HepG2 (cell line): ENCODE measurements around the gene SNCAIP.

Source experiments
- GFI1 ChIP-seq: sonication (generic); formaldehyde crosslinking; IDR thresholded peaks from 2 replicates; pipeline ENCODE4 v1.5.0; 2020; ENCODE audit warnings: missing genetic modification reagents, mild to moderate bottlenecking, borderline replicate concordance
- JUNB ChIP-seq: sonication (generic); formaldehyde crosslinking; IDR thresholded peaks from 2 replicates; pipeline ENCODE4 v1.8.0; 2022; ENCODE audit warnings: missing genetic modification reagents, mild to moderate bottlenecking, borderline replicate concordance
- SMAD1 ChIP-seq: sonication (generic); formaldehyde crosslinking; IDR thresholded peaks from 2 replicates; pipeline ENCODE4 v1.4.0; 2020; ENCODE audit warnings: missing genetic modification reagents, low read depth, mild to moderate bottlenecking, borderline replicate concordance
- ZFP82 ChIP-seq: sonication (generic); formaldehyde crosslinking; IDR thresholded peaks from 2 replicates; pipeline ENCODE4 v1.5.1; 2020; ENCODE audit warnings: mild to moderate bottlenecking, missing genetic modification reagents, borderline replicate concordance
- TF ChIP-seq, protein P1 (sequence below): sonication (generic); formaldehyde crosslinking; IDR thresholded peaks from 2 replicates; pipeline ENCODE4 v1.4.0; 2020; ENCODE audit warnings: mild to moderate bottlenecking, missing genetic modification reagents
- TF ChIP-seq, protein P2 (sequence below): sonication (generic); formaldehyde crosslinking; IDR thresholded peaks from 2 replicates; pipeline ENCODE4 v1.8.1; 2023; ENCODE audit warnings: missing genetic modification reagents, inconsistent platforms, borderline replicate concordance

DNA sequence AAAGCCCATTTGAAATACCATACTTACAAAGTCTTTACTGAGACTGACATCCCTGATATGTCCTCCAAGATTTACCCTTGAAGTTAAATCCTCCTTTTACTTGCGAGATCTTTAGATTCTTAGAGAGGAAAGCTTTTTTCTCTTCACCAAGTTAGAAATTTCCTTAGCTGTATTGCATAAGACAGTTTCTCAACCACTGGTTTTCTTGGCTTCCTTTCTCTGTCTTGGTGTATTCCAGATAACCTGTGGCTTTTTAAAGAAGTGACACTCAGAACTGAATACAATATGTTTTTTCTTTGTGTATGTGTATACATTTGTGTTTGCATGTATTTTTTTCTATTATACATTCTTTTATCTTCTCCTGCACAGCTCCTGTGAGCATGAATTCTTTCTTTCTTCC is 65.0 kb downstream of the SNCAIP start:
- TF ChIP-seq SMAD1 (CRISPR knock-in tag) = no peak
- TF ChIP-seq JUNB (CRISPR knock-in tag) = no peak
- no peak for TF ChIP-seq ZFP82 (CRISPR knock-in tag)
- TF ChIP-seq, protein P1, sequence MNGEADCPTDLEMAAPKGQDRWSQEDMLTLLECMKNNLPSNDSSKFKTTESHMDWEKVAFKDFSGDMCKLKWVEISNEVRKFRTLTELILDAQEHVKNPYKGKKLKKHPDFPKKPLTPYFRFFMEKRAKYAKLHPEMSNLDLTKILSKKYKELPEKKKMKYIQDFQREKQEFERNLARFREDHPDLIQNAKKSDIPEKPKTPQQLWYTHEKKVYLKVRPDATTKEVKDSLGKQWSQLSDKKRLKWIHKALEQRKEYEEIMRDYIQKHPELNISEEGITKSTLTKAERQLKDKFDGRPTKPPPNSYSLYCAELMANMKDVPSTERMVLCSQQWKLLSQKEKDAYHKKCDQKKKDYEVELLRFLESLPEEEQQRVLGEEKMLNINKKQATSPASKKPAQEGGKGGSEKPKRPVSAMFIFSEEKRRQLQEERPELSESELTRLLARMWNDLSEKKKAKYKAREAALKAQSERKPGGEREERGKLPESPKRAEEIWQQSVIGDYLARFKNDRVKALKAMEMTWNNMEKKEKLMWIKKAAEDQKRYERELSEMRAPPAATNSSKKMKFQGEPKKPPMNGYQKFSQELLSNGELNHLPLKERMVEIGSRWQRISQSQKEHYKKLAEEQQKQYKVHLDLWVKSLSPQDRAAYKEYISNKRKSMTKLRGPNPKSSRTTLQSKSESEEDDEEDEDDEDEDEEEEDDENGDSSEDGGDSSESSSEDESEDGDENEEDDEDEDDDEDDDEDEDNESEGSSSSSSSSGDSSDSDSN (CRISPR knock-in tag) = no peak
- no peak for TF ChIP-seq GFI1 (CRISPR knock-in tag)
- TF ChIP-seq, protein P2, sequence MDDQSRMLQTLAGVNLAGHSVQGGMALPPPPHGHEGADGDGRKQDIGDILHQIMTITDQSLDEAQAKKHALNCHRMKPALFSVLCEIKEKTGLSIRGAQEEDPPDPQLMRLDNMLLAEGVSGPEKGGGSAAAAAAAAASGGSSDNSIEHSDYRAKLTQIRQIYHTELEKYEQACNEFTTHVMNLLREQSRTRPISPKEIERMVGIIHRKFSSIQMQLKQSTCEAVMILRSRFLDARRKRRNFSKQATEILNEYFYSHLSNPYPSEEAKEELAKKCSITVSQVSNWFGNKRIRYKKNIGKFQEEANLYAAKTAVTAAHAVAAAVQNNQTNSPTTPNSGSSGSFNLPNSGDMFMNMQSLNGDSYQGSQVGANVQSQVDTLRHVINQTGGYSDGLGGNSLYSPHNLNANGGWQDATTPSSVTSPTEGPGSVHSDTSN (CRISPR knock-in tag) = no peak
